ENCODE results near the gene ZFP91.
A peak's percentile ranks its signal among the peaks of the same experiment; 100 is the strongest.
"Not testable (repeated sequence)": the region's sequence is repeated elsewhere in the genome, so short reads cannot be mapped to it uniquely, and the experiment has no call there.

Gene ZFP91

DNA sequence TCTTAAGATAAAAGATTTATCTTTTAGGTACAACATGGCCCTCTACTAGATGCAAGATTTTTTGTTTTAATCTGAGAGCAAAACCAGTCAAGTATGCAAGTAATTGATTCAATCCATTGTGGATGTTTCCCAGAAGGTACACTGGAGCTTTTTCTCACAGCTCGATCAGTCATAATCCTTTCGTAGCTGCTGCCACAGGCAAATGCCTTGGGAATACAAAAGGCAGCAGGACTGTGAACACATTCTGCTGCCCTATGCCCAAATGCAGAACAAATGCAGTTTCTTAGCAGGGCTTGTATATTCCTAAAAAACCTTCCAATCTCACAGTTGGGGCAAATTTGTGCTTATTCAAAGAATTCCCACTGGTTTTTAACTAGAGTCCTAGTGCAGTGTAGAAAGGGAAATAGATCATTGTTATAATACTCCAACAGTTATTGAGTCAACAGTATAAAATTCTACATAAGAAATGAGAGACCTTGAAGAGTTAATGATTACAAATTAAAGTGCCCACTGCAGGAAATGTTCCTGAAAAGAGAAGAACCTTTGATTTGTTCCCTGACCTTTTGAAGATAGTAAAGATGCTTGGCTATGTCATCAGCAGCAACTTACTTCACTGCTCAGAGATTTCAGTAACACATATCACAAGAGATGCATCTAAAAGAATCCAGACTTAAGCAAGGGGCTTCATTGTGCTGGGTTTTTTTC lies 17.3 kb upstream of the ZFP91 start:
- DNase-seq (ENCODE audit: insufficient read length, low spot score) (no peak), FAIRE-seq (no peak)
- TF ChIP-seq, protein P1, sequence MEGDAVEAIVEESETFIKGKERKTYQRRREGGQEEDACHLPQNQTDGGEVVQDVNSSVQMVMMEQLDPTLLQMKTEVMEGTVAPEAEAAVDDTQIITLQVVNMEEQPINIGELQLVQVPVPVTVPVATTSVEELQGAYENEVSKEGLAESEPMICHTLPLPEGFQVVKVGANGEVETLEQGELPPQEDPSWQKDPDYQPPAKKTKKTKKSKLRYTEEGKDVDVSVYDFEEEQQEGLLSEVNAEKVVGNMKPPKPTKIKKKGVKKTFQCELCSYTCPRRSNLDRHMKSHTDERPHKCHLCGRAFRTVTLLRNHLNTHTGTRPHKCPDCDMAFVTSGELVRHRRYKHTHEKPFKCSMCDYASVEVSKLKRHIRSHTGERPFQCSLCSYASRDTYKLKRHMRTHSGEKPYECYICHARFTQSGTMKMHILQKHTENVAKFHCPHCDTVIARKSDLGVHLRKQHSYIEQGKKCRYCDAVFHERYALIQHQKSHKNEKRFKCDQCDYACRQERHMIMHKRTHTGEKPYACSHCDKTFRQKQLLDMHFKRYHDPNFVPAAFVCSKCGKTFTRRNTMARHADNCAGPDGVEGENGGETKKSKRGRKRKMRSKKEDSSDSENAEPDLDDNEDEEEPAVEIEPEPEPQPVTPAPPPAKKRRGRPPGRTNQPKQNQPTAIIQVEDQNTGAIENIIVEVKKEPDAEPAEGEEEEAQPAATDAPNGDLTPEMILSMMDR (IDR thresholded peaks at IDR 0.05; ENCODE audit: insufficient read depth, missing control alignments): no peak

DNA sequence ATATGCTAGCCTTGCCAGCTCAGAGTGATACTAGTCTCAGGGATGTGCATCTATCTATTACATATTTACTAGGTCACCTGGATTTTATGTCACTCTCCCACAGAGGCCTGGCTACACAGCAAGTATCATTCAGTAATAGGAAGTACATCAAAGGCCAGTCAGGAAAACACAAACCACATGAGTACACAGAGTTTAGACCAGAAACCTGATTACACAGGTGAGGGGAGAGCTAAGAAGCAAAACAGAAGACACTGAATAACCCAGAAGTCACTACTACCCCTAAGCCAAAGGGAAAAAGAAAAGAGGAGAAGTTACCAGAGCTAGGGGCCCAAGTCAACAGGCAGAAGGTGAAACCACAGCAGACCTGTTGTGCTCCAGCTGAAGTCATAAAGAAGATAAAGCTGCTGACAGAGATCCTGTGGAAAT lies 16.5 kb upstream of the ZFP91 start:
- TF ChIP-seq, protein P1 (IDR thresholded peaks at IDR 0.05; ENCODE audit: insufficient read depth, missing control alignments): no peak
- no peak for DNase-seq (ENCODE audit: insufficient read length, low spot score)

DNA sequence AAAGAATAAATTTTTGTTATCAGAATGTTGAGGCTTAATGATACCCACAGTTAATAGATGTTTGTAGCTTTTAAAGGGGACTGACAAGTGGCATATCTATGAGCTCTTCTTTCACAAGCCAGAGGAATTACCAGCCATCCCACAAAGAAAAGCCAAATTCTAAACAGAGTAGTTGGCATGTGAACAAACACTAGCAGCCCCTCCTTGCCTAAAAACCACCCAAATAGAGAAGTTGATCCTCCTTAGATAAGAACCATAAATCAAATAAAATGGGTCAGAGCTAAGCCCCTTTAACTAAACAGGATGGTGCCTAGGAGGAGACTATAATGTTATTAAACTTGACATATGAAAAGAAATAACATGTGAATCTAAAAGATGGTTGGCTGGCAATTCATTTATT lies 14.6 kb upstream of the ZFP91 start:
- TF ChIP-seq, protein P1 (IDR thresholded peaks at IDR 0.05; ENCODE audit: insufficient read depth, missing control alignments): no peak
- FAIRE-seq: no peak

More for the DNA sequence above, 16.5 kb upstream of the ZFP91 start:
- no peak for FAIRE-seq

DNA sequence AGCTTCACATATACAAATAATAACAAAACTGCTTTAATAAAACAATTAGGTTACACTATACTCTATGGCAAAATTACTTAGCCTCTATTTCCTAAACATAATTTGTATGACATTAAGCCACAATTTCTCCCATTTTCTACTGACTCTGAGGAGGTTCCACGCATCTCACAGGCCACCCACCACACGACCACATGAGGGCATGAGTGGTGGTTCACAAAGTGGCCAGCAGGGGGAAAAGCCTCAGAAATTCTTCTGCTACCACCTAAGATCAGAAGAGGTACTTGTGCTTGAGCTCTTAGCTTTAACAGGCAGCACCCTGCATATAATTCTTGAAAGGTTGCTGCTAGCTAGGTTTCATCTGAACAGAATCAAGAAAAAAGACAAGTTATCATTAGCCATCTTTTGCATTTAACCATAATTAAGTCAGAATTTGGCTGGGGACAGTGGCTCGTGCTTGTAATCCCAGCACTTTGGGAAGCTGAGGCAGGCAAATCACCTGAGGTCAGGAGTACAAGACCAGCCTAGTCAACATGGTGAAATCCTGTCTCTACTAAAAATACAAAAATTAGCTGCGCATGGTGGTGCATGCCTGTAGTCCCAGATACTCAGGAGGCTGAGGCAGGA lies 10.9 kb upstream of the ZFP91 start:
- TF ChIP-seq, protein P1 (IDR thresholded peaks at IDR 0.05; ENCODE audit: insufficient read depth, missing control alignments): peak; percentile 60
- DNase-seq (ENCODE audit: insufficient read length, low spot score) (no peak), FAIRE-seq (no peak)

More for the DNA sequence above, 14.6 kb upstream of the ZFP91 start:
- no peak for DNase-seq (ENCODE audit: insufficient read length, low spot score)

DNA sequence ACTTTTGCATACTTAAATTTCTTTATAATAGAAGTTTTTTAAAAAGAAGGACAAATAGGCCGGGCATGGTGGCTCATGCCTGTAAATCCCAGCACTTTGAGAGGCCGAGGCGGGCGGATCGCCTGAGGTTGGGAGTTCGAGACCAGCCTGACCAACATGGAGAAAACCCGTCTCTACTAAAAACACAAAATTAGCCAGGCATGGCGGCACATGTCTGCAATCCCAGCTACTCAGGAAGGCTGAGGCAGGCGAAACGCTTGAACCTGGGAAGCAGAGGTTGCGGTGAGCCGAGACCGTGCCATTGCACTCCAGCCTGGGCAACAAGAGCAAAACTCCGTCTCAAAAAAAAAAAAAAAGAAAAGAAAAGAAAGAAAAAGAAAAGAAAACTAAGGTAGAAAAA lies 6.0 kb upstream of the ZFP91 start:
- not testable (repeated sequence) for DNase-seq (ENCODE audit: insufficient read length, low spot score); FAIRE-seq

DNA sequence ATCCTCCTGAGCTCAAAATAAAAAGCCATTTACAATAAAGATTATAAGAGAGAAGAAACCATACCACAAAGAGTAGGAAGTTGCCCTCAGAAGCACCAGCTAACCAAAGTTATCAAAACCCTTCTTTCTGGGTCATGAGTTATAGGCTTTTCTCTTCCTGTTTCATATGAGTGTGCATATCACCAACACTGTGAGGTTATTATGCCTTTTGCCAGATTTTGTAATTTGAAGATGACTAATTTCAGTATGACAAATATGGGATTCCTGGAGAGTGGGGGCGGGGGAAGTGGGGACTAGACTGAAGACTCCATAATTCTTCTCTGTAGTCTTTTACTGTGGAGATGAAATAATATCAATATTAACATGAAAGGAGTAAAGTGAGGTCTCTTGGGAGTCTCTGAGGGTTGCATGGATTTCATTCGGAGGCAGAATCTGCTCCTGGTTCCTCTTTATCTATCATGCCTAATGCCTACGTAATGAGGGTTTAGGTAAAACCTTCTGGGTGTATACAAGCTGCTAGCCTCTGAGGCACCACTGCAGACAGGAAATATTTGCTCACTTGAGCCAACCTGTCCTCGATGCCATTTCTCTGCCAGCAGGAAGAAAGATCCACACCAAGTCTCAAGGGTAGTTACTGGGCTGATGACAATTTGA lies 5.3 kb upstream of the ZFP91 start:
- DNase-seq (ENCODE audit: insufficient read length, low spot score): no peak
- FAIRE-seq: no peak
- TF ChIP-seq, protein P1 (IDR thresholded peaks at IDR 0.05; ENCODE audit: insufficient read depth, missing control alignments): no peak

DNA sequence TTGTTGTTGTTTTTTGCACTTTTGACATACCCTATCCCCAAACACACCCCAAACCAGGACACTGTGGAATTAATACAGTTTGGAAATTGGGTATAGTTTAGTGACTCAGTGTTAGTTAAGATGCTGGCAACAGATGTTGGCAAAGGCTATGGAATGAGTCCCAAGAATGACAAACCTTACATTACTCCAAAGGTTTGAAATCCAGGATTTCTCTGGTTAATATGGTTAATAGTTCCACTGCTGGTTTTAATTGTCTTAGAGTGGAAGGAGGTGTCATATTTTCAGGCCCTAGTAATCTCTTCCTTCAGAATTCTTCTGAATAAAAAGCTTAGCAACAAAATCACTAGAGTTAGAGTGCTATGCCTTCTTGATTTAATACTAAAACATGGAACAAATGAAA lies 4.0 kb upstream of the ZFP91 start:
- FAIRE-seq (no peak), DNase-seq (ENCODE audit: insufficient read length, low spot score) (no peak)
- TF ChIP-seq, protein P1 (IDR thresholded peaks at IDR 0.05; ENCODE audit: insufficient read depth, missing control alignments): no peak

Data from D721Med (cell line).